NCI-H2081 treated with DMSO at 0.1 percent for 48 hours (cell line): ENCODE data around the gene RENBP.

Experiments used
- DNase-seq: peaks from one replicate; lab custom pipeline; 2025; lab: John Stamatoyannopoulos, UW

RENBP gene

DNA sequence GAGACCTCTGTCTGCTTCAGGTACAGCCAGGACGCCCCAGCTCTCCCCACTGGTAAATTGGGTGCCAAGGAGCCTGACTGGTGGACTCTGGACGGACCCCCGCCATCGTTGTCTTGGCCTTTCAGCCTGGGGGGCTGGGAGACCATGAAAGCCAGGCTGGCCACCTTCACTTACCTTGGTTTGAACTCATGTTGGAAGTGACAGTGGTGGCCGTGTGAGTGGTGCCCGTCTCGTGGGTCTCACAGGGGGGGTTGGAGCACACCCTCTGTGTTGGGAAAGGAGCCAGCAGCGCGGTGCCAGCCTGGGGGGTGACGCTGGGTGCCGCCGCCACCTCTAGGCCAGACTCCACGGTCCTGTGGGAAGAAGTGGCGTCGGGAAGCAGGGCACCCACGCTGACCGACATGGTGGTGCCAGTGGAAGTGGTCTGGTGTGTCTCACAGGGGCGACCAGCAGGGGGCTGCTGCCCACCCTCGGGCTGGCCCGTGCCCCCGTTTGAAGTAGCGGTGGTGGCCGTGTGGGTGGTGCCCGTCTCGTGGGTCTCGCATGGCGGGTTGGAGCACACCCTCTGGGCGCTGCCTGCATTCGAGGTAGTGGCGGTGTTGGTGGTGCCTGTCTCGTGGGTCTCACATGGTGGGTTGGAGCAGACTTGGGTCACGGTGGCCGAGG is 9.6 kb upstream of the RENBP start:
- no peak for DNase-seq

GRCh38 chrX:153953342-153953830 is 8.9 kb upstream of the RENBP start:
- no peak for DNase-seq

DNA sequence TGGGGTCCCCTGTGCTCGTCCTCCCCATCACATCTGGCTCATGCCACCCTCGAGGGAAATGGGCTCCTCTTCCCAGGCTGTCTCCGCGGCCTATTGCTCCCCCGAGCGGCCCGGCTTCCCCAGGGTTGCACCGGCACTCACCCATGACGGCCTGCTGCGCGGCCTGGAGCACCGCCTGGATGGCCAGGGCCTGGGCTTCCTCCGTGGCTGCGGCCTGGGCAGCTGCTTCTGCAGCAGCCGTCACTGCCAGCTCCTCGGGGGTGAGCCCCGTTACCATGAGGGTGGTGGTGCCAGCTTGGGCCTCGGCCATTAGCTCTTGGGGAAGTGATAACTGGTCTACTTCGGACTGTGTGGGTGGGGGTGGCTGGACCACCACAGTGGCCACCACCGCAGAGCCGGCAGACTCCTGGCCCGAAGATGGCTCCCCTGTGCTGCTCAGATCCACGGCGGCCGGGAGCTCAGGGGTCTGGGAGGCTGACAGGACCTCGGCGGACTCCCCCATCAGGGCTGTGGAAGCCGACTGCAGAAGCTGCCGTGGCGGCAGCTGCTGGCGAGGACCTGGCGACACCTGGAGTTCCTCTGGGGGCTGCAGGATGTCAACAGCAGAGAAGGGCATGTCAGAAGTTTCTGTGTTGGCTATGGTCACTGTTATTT is 8.1 kb upstream of the RENBP start:
- no peak for DNase-seq

- no peak for DNase-seq
Measured at GRCh38 chrX:153951683-153952372, 7.4 kb upstream of the RENBP start.

GRCh38 chrX:153950127-153950526 is 5.7 kb upstream of the RENBP start:
- no peak for DNase-seq

DNA sequence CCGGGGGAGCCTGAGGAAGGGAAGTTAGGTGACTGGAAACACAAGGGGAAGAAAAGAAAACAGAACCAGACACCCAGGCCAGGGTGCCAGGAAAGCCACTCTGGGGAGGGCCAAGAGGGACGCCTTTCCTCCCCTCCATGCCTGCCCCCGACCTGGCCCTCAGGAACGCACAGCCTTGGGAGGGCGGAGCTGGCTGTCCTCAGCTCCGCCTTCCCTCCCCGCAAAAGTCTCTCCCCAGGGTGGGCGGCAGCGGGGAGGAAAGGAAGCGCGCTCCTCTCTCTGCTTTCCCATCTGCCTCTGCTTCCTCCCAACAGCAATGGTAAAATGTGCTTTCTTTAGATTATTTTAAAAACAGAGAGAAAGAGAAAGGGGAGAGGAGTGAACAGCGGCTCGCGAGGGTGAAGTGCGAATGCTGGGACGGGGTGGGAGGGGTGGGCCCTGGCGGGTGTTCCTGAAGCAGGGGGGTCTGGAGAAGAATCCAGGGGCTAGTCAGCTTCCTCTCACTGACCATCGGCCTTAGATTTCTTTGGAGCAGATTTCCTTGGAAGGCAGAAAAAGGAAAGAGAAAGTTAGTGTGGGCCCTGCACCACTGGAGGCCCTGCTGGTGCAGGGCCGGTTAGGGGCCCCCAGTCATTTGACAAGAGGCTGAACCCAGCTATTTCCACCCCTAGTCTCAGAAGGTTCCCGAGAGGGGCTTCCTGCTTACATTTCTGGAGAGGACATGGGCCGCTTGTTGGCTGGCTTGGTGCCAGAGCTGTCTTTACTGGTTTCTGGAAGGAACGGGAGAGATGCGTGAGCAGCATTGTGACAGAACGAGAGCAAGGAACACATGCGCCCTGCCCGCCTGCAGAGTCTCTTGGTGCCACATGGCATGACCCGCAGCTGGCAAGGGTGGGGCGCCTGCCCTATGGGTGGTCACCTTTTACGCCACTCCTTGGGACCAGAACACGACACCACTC is 4.7 kb upstream of the RENBP start:
- DNase-seq, result no peak

GRCh38 chrX:153948002-153948466 is 3.6 kb upstream of the RENBP start:
- DNase-seq, result no peak

GRCh38 chrX:153947009-153947769 is 2.7 kb upstream of the RENBP start:
- peak; percentile 3 for DNase-seq

DNA sequence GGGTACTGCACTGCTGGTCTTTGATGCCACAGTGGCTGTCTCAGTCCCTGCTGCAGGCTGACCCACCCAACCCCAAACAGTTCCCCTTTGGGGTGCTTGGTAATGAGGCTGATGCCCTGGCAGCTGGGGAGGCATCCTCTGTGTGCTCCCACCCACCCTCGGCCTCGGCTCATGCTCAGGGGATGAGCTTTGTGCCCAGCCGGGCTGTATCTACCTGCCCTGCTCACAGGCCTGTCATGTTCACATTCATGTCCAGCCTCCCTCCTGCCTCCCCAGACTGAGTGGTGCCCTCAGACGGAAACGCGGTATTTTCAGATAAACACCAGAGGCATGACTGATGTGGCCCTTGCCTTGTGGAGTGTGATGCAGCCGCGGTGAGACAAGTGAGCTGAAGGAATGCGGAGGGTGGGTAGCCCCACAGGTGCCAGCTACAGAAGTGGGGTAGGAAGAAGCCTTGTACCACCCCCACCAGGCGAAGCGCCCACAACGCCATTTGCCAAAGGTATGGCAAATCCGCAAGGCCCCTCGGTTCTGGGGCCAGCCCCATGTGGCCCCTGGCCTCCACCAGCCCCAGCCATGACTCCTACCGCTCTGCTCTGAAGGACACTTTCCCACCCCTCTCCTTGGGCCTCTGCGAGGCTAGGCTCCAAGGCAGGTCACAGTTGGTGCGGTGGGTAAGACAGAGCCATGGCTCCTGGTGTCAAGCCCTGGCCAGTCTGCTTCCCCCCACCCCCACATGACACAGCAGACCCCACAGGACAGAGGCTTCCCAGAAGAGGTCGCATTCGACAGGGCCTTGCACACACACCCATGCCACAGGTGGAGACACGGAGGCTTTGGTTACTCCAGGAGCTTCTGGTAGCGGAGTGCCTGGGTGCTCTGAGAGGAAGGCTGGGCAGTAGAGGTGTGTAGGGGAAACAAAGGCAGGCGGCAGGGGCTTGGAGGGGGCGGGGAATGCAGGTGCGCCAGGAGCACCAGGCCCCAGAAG is 1.8 kb upstream of the RENBP start:
- no peak for DNase-seq

GRCh38 chrX:153944800-153945150 is 332 bp upstream of the RENBP start:
- no peak for DNase-seq

GRCh38 chrX:153941336-153942252 is 2.8 kb downstream of the RENBP start:
- DNase-seq, result no peak

DNA sequence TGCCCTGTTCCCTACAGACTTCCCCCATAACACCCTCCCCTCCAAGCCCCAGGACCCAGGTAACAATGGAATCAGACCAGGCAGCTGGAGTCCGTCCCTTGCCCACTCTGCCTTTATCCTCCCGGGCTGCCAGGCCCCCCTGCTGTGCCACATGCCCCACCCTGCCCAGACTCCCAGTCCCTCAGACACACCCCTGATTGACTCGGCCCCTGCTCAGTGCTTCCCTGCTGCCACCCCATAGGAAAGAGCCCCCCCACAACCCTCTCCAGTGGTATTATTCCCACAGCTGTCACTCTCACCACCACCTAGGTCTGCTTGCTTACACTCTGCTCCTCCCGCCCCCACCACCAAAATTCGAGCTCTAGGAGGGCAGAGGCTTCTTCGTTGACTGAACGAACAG is 4.9 kb downstream of the RENBP start:
- no peak for DNase-seq

GRCh38 chrX:153938226-153938786 is 6.1 kb downstream of the RENBP start:
- no peak for DNase-seq

- DNase-seq, result no peak
Measured at GRCh38 chrX:153937056-153937455, 7.4 kb downstream of the RENBP start.

- DNase-seq, result no peak
Measured at GRCh38 chrX:153935326-153935851, 9.1 kb downstream of the RENBP start.

DNA sequence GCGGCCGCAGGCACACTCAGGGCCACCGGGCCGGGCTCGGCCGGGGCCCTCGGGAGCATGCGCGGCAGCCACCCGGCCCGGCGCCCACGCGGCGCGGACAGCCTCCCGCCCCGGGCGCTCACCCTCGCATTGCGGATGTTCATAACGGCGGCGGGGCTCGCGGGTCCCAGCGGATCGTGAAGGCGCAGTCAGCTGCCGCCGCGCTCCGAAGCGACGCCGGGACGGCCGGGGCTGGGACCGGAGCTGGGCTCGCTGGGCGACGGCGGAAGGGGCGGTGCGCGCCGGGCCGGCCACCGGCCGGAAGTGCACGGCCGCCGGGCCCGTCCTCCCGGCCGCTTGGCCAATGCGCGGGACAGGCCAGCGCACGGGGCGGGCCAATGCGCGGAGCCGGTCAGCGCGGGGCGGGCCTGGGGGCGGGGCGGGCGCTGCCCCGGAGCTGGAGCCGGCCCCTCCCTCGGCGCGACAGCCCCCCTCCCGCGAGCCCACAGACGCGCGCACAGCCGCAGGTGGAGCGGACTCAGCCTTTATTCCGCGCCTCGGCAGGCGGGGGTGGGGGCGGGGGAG is 9.6 kb downstream of the RENBP start, which contains the start of gene NAA10:
Gene NAA10 (minus strand): TSS at position 276 of the 564 bp plus-strand sequence. CDS start 133 bp downstream, at position 143.
- DNase-seq, result no peak

GRCh38 chrX:153934148-153934761 is 10.2 kb downstream of the RENBP start:
- no peak for DNase-seq
